ENCODE results near the gene GADL1. TPM values are rescaled to one million over a fixed set of nuclear protein-coding genes. Genes with fewer than 3 reads are reported as not detected.

GADL1 gene
- total RNA-seq, 1 experiment from 2014 or later, result 0.09 TPM

- Histone ChIP-seq H4K5ac (ENCODE audit: insufficient read length, low read depth, low read length) (no peak overlapping the region), H2BK120ac (ENCODE audit: low read depth, low read length, poor library complexity, severe bottlenecking) (no peak overlapping the region), H2BK20ac (ENCODE audit: low read depth, low read length, poor library complexity, severe bottlenecking) (no peak overlapping the region), H3K18ac (ENCODE audit: insufficient read length, low read depth, low read length) (no peak overlapping the region), H3K9me3 (ENCODE audit: control insufficient read depth, low read depth, low read length) (no peaks in the 10 kb centered on the region), H3K14ac (ENCODE audit: insufficient read depth, low read length) (no peak overlapping the region), H3K27ac (ENCODE audit: insufficient read length, low read depth, low read length) (peak overlapping the region; percentile 6), H2BK15ac (ENCODE audit: low read depth, low read length) (no peak overlapping the region), H3K27me3 (ENCODE audit: insufficient read depth, low read length) (no peaks in the 10 kb centered on the region), H3K56ac (ENCODE audit: insufficient read length, low read depth, low read length) (no peak overlapping the region), H4K8ac (replicated peaks; ENCODE audit: insufficient read length, low read depth, low read length) (no peak overlapping the region), H3K9ac (ENCODE audit: extremely low read depth, insufficient read length, low read length) (no peak overlapping the region), H3K4me2 (ENCODE audit: insufficient read depth, insufficient read length, low read length) (no peak overlapping the region), H3K23ac (ENCODE audit: insufficient read length, low read depth, low read length) (no peak overlapping the region), H3K79me1 (ENCODE audit: insufficient read depth, low read depth, low read length, poor library complexity, severe bottlenecking) (no peaks in the 10 kb centered on the region), H2AK5ac (ENCODE audit: insufficient read length, low read length) (no peak overlapping the region), H3K23me2 (ENCODE audit: insufficient read length, low read depth, low read length, poor library complexity, severe bottlenecking) (no peaks in the 10 kb centered on the region), H3K79me2 (ENCODE audit: insufficient read depth, low read length) (no peaks in the 10 kb centered on the region), H3T11ph (ENCODE audit: low read length) (no peak overlapping the region), H3K4ac (ENCODE audit: low read depth, low read length) (no peak overlapping the region), H2AFZ (ENCODE audit: low read length) (no peak overlapping the region), H4K20me1 (ENCODE audit: control insufficient read depth, insufficient read depth, insufficient read length) (no peaks in the 10 kb centered on the region), H4K91ac (ENCODE audit: insufficient read length, low read depth, low read length) (no peak overlapping the region), H2BK5ac (ENCODE audit: insufficient read length, low read length) (no peak overlapping the region), H3K4me1 (ENCODE audit: insufficient read depth, low read length) (peaks cover 6% of the 10 kb centered on the region; the same call in 1 of the 2 replicates), H2BK12ac (ENCODE audit: insufficient read length, low read depth, low read length) (no peak overlapping the region)
- no CpG with 5 or more reads among the region's 6 CpGs for WGBS (ENCODE audit: extremely low coverage, insufficient read length, low lambda C conversion rate)
- Mint-ChIP-seq H3K9me3 (0 out of 5 replicates have a peak, but pooled peaks cover 0 to 2% of the 10 kb centered on the region in 2 experiments), H3K27ac (peak overlapping the region; percentile 19 to 68 (median 50); a peak in 5 of 7 replicates), H3K36me3 (ENCODE audit: insufficient read depth in 1 of 3, low read depth in 3 of 3) (peaks cover 10 to 21% (median 15%) of the 10 kb centered on the region in 3 experiments; a peak in 6 of 7 replicates), H3K4me1 (peaks cover 27 to 39% of the 10 kb centered on the region in 2 experiments), H3K27me3 (ENCODE audit: low read depth) (no peaks in the 10 kb centered on the region), H3K4me3 (no peak overlapping the region)
- TF ChIP-seq CTCF (conservative IDR thresholded peaks at IDR 0.05), result no peak
- peak; percentile 44 for DNase-seq
Observed at GRCh38 chr3:30695302-30696061, 199.0 kb downstream of the GADL1 start.

All from H9 (cell line).